ENCODE measurements around the gene DYRK1A.

DNA sequence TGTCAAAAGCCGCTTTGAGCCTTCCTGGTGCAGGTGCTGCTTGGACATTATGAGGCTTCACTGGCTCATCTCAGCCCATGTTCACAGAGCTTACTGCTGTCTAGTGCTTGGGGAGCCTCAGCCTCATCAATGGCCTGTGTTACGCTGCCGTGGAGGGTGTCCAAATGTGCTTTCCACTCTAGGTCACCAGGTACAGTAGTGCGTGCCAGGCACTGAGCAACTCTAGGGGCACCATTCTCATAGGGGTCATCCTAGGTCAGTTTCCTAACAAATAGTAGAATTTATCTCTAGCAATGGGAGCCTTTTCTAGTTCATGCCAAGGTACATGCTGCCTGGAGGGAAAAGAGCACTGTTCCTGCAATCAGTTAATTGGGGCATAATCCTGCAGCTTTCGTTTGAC lies 193.8 kb downstream of the DYRK1A start:
- TF ChIP-seq, protein P1, sequence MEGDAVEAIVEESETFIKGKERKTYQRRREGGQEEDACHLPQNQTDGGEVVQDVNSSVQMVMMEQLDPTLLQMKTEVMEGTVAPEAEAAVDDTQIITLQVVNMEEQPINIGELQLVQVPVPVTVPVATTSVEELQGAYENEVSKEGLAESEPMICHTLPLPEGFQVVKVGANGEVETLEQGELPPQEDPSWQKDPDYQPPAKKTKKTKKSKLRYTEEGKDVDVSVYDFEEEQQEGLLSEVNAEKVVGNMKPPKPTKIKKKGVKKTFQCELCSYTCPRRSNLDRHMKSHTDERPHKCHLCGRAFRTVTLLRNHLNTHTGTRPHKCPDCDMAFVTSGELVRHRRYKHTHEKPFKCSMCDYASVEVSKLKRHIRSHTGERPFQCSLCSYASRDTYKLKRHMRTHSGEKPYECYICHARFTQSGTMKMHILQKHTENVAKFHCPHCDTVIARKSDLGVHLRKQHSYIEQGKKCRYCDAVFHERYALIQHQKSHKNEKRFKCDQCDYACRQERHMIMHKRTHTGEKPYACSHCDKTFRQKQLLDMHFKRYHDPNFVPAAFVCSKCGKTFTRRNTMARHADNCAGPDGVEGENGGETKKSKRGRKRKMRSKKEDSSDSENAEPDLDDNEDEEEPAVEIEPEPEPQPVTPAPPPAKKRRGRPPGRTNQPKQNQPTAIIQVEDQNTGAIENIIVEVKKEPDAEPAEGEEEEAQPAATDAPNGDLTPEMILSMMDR (IDR thresholded peaks at IDR 0.05; ENCODE audit: poor library complexity, severe bottlenecking), result no peak
- TF ChIP-seq, protein P2, sequence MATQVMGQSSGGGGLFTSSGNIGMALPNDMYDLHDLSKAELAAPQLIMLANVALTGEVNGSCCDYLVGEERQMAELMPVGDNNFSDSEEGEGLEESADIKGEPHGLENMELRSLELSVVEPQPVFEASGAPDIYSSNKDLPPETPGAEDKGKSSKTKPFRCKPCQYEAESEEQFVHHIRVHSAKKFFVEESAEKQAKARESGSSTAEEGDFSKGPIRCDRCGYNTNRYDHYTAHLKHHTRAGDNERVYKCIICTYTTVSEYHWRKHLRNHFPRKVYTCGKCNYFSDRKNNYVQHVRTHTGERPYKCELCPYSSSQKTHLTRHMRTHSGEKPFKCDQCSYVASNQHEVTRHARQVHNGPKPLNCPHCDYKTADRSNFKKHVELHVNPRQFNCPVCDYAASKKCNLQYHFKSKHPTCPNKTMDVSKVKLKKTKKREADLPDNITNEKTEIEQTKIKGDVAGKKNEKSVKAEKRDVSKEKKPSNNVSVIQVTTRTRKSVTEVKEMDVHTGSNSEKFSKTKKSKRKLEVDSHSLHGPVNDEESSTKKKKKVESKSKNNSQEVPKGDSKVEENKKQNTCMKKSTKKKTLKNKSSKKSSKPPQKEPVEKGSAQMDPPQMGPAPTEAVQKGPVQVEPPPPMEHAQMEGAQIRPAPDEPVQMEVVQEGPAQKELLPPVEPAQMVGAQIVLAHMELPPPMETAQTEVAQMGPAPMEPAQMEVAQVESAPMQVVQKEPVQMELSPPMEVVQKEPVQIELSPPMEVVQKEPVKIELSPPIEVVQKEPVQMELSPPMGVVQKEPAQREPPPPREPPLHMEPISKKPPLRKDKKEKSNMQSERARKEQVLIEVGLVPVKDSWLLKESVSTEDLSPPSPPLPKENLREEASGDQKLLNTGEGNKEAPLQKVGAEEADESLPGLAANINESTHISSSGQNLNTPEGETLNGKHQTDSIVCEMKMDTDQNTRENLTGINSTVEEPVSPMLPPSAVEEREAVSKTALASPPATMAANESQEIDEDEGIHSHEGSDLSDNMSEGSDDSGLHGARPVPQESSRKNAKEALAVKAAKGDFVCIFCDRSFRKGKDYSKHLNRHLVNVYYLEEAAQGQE (IDR thresholded peaks at IDR 0.05; ENCODE audit: borderline replicate concordance), result no peak
